ENCODE measurements around the gene GRID2. TPM values are rescaled to one million over a fixed set of nuclear protein-coding genes. Genes with fewer than 3 reads are reported as not detected.

GRID2 gene
- total and polyA plus RNA-seq, 8 donors = 6.4 TPM; not detected in 7

DNA sequence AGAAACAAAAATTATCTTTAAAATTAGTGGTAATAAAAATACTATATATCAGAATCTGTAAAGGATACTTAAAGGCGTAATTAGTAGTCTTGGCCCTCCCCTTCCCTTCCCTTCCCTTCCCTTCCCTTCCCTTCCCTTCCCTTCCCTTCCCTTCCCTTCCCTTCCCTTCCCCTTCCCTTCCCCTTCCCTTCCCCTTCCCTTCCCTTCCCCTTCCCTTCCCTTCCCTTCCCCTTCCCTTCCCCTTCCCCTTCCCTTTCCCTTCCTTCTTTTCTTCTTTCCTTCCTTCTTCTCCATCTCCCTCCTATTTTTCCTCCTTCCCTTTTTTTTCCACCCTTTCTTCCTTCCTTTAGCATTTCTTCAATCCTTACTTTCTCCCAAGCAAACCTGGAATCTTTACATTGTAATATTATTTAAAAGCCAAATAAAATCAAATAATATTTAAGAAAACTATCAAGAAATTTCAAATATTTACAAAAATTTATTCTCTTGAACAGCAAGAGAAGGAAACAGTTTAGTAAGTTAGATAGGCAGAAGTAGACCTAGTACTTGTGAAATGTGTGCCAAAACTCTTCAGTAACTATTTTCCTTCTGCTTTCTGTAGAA, 1145.0 kb downstream of the GRID2 start:
- WGBS, 5 donors = 84 to 95% (median 93%) methylated on average over 1 of the region's 1 CpG
- DNase-seq = no peak
- no peaks in the 10 kb centered on the region for H3K27me3 ChIP-seq
- H3K4me3 ChIP-seq = no peak overlapping the region
- H3K4me1 ChIP-seq = no peaks in the 10 kb centered on the region
- intact Hi-C loops (cut with DNase I; ENCODE audit: low total_unique reads) = no loop called here
- H3K27ac ChIP-seq = no peak overlapping the region
- H3K36me3 ChIP-seq = no peaks in the 10 kb centered on the region
- TF ChIP-seq POLR2A (IDR thresholded peaks at IDR 0.05) (no peak), POLR2AphosphoS5 (IDR thresholded peaks at IDR 0.05) (no peak), EP300 (IDR thresholded peaks at IDR 0.05) (no peak)
- TF ChIP-seq, protein P1, sequence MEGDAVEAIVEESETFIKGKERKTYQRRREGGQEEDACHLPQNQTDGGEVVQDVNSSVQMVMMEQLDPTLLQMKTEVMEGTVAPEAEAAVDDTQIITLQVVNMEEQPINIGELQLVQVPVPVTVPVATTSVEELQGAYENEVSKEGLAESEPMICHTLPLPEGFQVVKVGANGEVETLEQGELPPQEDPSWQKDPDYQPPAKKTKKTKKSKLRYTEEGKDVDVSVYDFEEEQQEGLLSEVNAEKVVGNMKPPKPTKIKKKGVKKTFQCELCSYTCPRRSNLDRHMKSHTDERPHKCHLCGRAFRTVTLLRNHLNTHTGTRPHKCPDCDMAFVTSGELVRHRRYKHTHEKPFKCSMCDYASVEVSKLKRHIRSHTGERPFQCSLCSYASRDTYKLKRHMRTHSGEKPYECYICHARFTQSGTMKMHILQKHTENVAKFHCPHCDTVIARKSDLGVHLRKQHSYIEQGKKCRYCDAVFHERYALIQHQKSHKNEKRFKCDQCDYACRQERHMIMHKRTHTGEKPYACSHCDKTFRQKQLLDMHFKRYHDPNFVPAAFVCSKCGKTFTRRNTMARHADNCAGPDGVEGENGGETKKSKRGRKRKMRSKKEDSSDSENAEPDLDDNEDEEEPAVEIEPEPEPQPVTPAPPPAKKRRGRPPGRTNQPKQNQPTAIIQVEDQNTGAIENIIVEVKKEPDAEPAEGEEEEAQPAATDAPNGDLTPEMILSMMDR (IDR thresholded peaks at IDR 0.05) = no peak
- H3K9me3 ChIP-seq = no peaks in the 10 kb centered on the region

DNA sequence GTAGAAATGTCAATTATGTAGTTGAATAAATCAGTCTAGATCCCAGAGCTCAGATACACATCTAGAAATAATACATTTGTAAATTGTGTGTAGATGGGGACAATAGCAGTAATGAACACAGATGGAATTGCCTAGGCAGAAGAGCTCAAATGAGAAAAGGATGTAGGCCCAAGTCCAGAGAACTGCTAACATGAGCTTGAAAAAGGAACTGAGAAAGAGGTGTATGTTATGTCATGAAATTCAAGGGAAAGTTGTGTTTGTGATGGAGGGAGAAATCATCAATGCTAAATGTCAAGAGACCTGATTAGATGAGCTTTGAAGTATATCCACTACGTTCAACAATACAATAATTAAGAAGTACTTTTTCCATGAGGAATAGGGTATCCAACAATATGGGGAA, 1148.2 kb downstream of the GRID2 start:
- Histone ChIP-seq H3K4me1 (no peaks in the 10 kb centered on the region), H3K27ac (no peak overlapping the region), H3K4me3 (no peak overlapping the region), H3K9me3 (no peaks in the 10 kb centered on the region), H3K27me3 (no peaks in the 10 kb centered on the region), H3K36me3 (no peaks in the 10 kb centered on the region)
- DNase-seq = no peak
- intact Hi-C loops (cut with DNase I; ENCODE audit: low total_unique reads) = no loop called here
- TF ChIP-seq EP300 (IDR thresholded peaks at IDR 0.05) = no peak
- TF ChIP-seq, protein P1 (IDR thresholded peaks at IDR 0.05) = no peak
- WGBS, 5 donors = 70 to 79% (median 74%) methylated on average over 1 of the region's 1 CpG

DNA sequence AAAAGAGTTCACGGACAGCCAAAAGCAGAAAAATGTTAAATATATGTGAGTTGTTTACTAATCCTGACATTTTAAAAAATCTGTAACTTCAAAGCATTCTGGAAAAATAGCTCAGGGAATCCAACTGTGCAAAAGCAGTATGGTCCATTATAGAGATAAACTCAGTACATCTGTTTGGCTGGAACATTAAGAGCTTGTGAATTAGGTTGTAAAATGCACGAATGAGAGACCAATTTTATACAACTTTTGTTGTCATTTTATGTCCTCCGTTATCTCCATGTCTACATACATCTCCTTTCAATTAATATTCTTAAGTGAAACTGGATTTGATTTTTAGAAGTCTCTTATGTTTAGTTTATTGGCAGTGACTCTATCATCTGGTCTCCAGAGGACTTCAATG, 1157.8 kb downstream of the GRID2 start:
- H3K9me3 ChIP-seq = no peaks in the 10 kb centered on the region
- no peaks in the 10 kb centered on the region for H3K36me3 ChIP-seq
- 51 to 69% (median 63%) methylated on average over 3 of the region's 3 CpGs for WGBS, 5 donors
- no peaks in the 10 kb centered on the region for H3K4me1 ChIP-seq
- intact Hi-C loops (cut with DNase I; ENCODE audit: low total_unique reads) = no loop called here
- H3K27me3 ChIP-seq = no peaks in the 10 kb centered on the region
- H3K4me3 ChIP-seq = no peak overlapping the region
- no peak overlapping the region for H3K27ac ChIP-seq
- DNase-seq = peak in 1 of 2 donors; percentile 18
- TF ChIP-seq POLR2A (IDR thresholded peaks at IDR 0.05) (no peak), EP300 (IDR thresholded peaks at IDR 0.05) (no peak), POLR2AphosphoS5 (IDR thresholded peaks at IDR 0.05) (no peak)
- TF ChIP-seq, protein P1 (IDR thresholded peaks at IDR 0.05) = no peak

DNA sequence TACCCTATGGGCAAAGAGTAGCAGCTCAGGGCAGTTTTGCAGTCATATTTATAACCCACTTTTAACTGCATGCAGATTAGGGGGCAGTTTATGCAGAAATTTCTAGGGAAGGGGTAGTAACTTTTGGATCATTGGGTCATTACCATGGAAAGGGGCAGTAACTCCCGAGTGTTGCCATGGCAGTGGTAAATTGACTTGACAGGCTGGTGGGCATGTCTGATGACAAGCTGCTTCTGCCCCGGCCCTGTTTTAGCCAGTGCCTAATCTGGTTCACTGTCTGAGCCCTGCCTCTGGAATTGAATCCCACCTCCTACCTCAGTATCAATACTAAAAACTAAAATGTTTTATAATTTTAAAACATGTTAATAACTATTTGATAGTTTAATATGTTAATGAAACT, 1162.7 kb downstream of the GRID2 start:
- intact Hi-C loops (cut with DNase I; ENCODE audit: low total_unique reads) = no loop called here
- Histone ChIP-seq H3K4me1 (no peaks in the 10 kb centered on the region), H3K9me3 (no peaks in the 10 kb centered on the region), H3K27me3 (no peaks in the 10 kb centered on the region), H3K36me3 (no peaks in the 10 kb centered on the region), H3K27ac (no peak overlapping the region), H3K4me3 (no peak overlapping the region)
- WGBS, 5 donors = 63 to 84% (median 76%) methylated on average over 2 of the region's 2 CpGs
- no peak for TF ChIP-seq POLR2AphosphoS5 (IDR thresholded peaks at IDR 0.05)
- TF ChIP-seq POLR2A (IDR thresholded peaks at IDR 0.05) = no peak
- TF ChIP-seq, protein P1 (IDR thresholded peaks at IDR 0.05) = no peak
- no peak for TF ChIP-seq EP300 (IDR thresholded peaks at IDR 0.05)
- DNase-seq = no peak

Data from stomach (tissue), 9 donors.